Parathyroid adenoma (tissue), 2 donors: ENCODE measurements around the gene ANO9.

Experiments used
- H2AFZ ChIP-seq: fragments of 300-600 bp; sonication (generic); one replicate; pipeline ENCODE4 v1.7.0; 2017; ENCODE audit warnings: antibody characterized with exemption, mild to moderate bottlenecking
- H3K27ac ChIP-seq: fragments of 300-600 bp; sonication (generic); one replicate; pipeline ENCODE4 v1.7.0; 2017
- H3K27me3 ChIP-seq: fragments of 300-600 bp; sonication (generic); one replicate; pipeline ENCODE4 v1.7.0; 2017; ENCODE audit warnings: low read length; ENCODE audit not compliant: control insufficient read depth, insufficient read depth
- H3K36me3 ChIP-seq: fragments of 300-600 bp; sonication (generic); one replicate; pipeline ENCODE4 v1.7.0; 2017; ENCODE audit warnings: low read length; ENCODE audit not compliant: control insufficient read depth, insufficient read depth
- H3K4me1 ChIP-seq: fragments of 300-600 bp; sonication (generic); one replicate; pipeline ENCODE4 v1.7.0; 2017; ENCODE audit warnings: control low read depth
- H3K4me2 ChIP-seq: fragments of 300-600 bp; sonication (generic); one replicate; pipeline ENCODE4 v1.7.0; 2017; ENCODE audit warnings: low read length
- H3K4me3 ChIP-seq: fragments of 300-600 bp; sonication (generic); one replicate; pipeline ENCODE4 v1.7.0; 2017; ENCODE audit warnings: low read depth, low read length
- H3K79me2 ChIP-seq: fragments of 300-600 bp; sonication (generic); one replicate; pipeline ENCODE4 v1.7.0; 2017; ENCODE audit warnings: control low read depth
- H3K9ac ChIP-seq: fragments of 300-600 bp; sonication (generic); one replicate; pipeline ENCODE4 v1.7.0; 2017; ENCODE audit warnings: mild to moderate bottlenecking
- H3K9me3 ChIP-seq: fragments of 300-600 bp; sonication (generic); one replicate; pipeline ENCODE4 v1.7.0; 2017; ENCODE audit warnings: low read length; ENCODE audit not compliant: control insufficient read depth
- CTCF ChIP-seq: fragments of 300-600 bp; sonication (generic); IDR thresholded peaks from one replicate; pipeline ENCODE4 v1.7.0; 2017; ENCODE audit warnings: antibody characterized with exemption, mild to moderate bottlenecking
- donor health status: primary hyperparathyroidism.

The ANO9 gene

GRCh38 chr11:462107-462890 is 20.5 kb upstream of the ANO9 start:
- TF ChIP-seq CTCF = no peak
- no peaks in the 10 kb centered on the region for H3K36me3 ChIP-seq
- H3K27ac ChIP-seq = no peak overlapping the region

GRCh38 chr11:461626-462025 is 19.8 kb upstream of the ANO9 start:
- H3K27ac ChIP-seq = no peak overlapping the region

More at GRCh38 chr11:462107-462890, 20.5 kb upstream of the ANO9 start:
- Histone ChIP-seq H3K4me1 (no peaks in the 10 kb centered on the region), H3K27me3 (no peaks in the 10 kb centered on the region), H3K4me2 (no peak overlapping the region), H3K79me2 (peaks cover 11% of the 10 kb centered on the region), H3K9ac (no peak overlapping the region), H3K9me3 (no peaks in the 10 kb centered on the region), H2AFZ (no peak overlapping the region), H3K4me3 (no peak overlapping the region)

GRCh38 chr11:460331-461199 is 18.8 kb upstream of the ANO9 start:
- no peak overlapping the region for H3K27ac ChIP-seq
- no peak overlapping the region for H3K4me2 ChIP-seq
- H2AFZ ChIP-seq = no peak overlapping the region
- no peak overlapping the region for H3K4me3 ChIP-seq
- peaks cover 6% of the 10 kb centered on the region for H3K4me1 ChIP-seq
- TF ChIP-seq CTCF = no peak
- no peaks in the 10 kb centered on the region for H3K9me3 ChIP-seq
- peaks cover 10% of the 10 kb centered on the region for H3K79me2 ChIP-seq
- H3K9ac ChIP-seq = no peak overlapping the region
- no peaks in the 10 kb centered on the region for H3K27me3 ChIP-seq
- no peaks in the 10 kb centered on the region for H3K36me3 ChIP-seq

More at GRCh38 chr11:461626-462025, 19.8 kb upstream of the ANO9 start:
- no peak overlapping the region for H3K4me2 ChIP-seq
- H3K9me3 ChIP-seq = no peaks in the 10 kb centered on the region
- peaks cover 2% of the 10 kb centered on the region for H3K4me1 ChIP-seq
- H3K27me3 ChIP-seq = no peaks in the 10 kb centered on the region
- peaks cover 11% of the 10 kb centered on the region for H3K79me2 ChIP-seq
- no peak for TF ChIP-seq CTCF
- no peak overlapping the region for H3K4me3 ChIP-seq
- H3K36me3 ChIP-seq = no peaks in the 10 kb centered on the region
- H3K9ac ChIP-seq = no peak overlapping the region
- no peak overlapping the region for H2AFZ ChIP-seq

- H2AFZ ChIP-seq = no peak overlapping the region
- no peak overlapping the region for H3K4me2 ChIP-seq
- no peaks in the 10 kb centered on the region for H3K27me3 ChIP-seq
- H3K9ac ChIP-seq = no peak overlapping the region
- peaks cover 10% of the 10 kb centered on the region for H3K79me2 ChIP-seq
- H3K36me3 ChIP-seq = no peaks in the 10 kb centered on the region
- H3K4me3 ChIP-seq = no peak overlapping the region
- H3K4me1 ChIP-seq = peaks cover 11% of the 10 kb centered on the region
- TF ChIP-seq CTCF = no peak
- H3K9me3 ChIP-seq = no peaks in the 10 kb centered on the region
- no peak overlapping the region for H3K27ac ChIP-seq
Observed at GRCh38 chr11:459511-460220, 17.9 kb upstream of the ANO9 start.
